NCI-H1417 (cell line): ENCODE data around the gene FLT1.

ENCODE experiments used
- DNase-seq, 3 experiments: peaks; one replicate each; lab custom pipeline; 2025; lab: John Stamatoyannopoulos, UW

Gene FLT1

GRCh38 chr13:28342251-28342650 lies 152.7 kb downstream of the FLT1 start:
- no peak for DNase-seq

DNA sequence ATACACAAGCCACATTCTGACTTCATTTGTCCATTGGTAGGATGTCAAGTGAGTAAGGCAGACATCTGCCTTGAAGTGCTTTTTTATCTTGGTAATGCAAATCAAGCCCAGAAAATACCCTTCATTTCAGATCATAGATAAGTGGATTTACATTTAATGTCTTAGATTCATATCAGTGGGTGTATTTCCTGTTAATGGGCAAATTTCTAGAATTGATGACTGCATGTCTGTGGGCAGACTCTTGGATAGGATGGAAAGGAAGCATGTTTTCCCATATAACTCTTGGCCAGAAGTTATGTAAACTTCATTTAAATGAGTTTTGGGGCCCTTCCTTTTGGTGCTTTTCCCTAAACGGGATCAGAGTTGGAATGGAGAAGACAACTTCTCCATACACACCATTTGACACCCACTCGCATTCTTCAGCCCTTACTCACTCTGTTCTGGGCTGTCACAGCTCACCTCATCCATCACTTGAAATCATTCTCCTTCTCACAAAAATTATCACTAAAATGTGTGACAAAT lies 154.6 kb downstream of the FLT1 start:
- DNase-seq, result no peak

DNA sequence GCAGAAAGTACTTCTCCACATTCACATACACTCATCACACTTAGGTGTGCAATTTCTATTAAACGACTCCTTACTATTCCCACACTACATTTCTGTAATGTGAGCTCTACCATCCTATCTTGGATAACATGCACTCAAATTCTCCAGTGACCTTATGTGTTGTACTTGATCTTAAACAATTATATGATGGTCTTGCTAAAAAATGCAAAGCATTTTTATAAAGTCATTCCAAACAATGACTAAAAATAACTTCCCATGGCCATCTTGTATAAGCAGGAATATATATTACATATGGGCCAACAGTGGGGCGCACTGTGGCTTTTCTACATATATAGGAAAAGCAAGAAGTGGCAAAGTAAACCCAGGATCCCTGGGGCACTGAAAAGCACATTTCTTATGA lies 155.5 kb downstream of the FLT1 start:
- no peak for DNase-seq

GRCh38 chr13:28338742-28339141 lies 156.2 kb downstream of the FLT1 start:
- DNase-seq, result no peak

GRCh38 chr13:28338006-28338574 lies 156.8 kb downstream of the FLT1 start:
- DNase-seq, result no peak

DNA sequence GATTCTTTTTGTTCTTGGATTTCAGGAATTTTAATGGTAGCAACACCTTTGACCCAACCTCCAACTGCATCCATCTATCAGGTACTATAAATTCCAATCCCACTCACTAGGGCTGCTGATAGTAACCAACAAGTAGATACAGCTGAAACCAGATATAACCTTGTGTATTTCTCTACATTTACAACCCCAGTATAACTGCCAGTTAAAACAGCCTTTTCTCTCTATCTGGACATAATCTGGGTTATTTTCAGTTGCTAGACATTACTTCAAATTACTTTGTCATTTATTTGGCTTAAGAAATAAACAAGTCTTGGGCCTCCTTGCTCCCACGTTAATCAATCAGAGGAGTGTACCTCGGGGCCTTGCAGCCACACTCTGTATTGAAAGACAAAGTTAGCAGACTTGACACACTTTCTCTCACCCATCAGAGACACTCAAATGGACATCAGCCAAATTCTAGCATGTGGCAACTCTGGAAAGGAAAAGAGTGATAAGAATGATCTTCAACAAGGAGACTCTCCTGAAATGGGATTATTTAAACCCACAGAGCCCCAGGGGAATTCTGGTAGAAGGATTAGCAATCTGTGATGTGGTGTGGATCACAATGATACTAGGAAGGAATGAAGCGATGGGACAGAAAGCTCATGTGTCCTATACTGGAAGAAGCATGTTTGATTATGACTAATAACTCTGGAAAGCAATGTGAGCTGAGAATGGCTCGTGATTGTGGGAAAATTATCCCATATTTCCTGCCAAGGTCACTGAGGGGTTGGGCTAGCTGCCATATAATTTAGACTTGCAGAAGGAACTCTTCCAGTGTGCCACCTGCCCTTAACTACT lies 157.5 kb downstream of the FLT1 start:
- DNase-seq, result no peak

- no peak for DNase-seq
Observed at GRCh38 chr13:28336193-28336657, 158.7 kb downstream of the FLT1 start.

GRCh38 chr13:28333204-28333881 lies 161.6 kb downstream of the FLT1 start:
- DNase-seq, result no peak

DNA sequence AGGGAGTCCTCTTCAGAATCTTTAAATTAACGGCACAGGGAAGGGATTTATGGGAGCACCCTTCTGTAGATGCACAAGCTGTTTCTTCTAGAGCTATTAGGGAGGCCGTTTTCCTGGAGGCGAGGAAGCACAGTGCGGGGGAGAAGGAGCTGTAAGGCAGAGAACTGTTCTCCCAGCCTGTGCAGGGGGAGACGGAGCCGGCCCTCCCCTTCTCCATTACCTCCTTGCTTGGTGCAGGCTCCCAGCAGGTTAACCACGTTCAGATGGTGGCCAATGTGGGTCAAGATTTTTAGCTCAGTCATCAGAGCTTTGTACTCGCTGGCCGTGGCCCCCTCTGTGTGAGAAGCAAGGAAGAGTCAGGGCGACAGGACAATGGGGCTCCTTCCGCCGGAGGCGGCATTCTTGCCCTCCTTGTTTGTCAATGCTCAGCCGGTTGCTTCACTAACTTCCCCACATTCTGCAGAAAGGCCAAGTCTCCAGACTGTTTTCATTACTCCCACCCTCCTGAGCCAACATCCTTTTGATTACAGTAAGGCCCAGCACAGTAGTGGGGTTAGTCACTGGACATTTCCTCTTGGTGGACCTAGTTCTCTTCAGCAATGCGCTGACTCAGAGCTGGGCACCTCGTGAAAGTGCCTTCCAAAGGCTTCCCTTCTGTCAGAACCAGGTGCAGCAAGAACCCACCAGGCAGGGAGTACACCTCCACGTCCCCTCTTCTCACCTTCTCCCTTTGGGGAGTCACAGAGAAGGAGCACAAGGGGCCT lies 165.4 kb downstream of the FLT1 start:
- DNase-seq, result no peak

GRCh38 chr13:28328271-28328607 lies 166.7 kb downstream of the FLT1 start:
- DNase-seq, result no peak

DNA sequence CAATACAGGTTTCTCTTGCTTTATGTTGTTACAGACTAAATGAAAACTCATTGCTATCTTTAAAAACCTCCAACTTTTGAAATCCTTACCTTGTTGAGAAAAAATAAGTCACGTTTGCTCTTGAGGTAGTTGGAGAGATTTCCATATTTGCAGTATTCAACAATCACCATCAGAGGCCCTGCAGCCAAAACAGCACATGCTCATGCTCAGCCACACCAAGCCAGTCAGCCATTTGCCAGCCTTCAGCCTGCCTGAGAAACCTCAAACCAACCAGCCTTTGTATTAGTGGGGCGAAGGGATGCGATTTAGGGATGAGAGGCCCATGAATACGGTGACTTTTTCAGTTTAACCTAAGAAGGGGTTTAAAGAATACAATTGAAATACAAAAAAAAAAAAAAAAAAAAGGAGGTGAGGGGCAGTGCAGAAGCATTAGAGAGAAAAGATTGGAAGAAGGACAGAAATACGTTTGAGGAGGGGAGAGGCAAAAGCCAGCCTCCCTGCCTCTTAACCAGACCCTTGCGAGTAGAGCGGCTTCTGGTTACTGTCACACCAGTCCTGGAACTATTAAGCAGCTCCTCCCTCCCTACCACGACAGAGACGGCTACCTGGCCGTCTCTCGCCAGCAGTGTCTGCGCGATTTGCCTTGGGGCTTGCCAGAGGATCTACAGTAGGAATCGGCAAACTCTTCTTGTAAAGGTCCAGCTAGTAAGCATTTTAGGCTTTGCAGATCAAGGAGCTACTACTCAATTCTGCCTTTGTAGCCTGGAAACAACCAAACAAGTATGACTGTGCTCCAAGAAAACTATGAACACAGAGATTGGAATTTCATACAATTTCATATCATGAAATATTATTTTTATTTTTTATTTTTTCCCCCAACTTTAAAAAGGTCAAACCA lies 167.3 kb downstream of the FLT1 start:
- no peak for DNase-seq

DNA sequence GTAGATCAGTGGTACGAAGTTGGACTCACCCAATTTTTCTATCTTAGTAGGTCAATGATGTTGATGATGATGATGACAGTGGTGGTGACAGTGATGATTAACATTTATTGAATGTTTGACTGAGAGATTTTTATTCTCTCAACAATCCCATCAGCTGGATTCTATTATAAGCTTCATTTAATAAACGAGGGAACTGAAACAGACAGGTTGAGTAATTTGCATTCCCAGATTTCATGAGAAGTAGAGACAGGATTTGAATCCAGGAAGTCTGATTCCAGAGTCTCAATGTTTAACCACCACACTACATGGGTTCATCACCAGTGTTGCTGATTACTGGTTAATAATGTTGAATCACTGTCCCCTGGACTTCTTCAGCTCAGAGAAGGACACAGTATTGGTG lies 168.9 kb downstream of the FLT1 start:
- no peak for DNase-seq

GRCh38 chr13:28325022-28325421 lies 169.9 kb downstream of the FLT1 start:
- no peak for DNase-seq

GRCh38 chr13:28324181-28324789 lies 170.6 kb downstream of the FLT1 start:
- DNase-seq, result peak; percentile 0 to 48 (median 35)

DNA sequence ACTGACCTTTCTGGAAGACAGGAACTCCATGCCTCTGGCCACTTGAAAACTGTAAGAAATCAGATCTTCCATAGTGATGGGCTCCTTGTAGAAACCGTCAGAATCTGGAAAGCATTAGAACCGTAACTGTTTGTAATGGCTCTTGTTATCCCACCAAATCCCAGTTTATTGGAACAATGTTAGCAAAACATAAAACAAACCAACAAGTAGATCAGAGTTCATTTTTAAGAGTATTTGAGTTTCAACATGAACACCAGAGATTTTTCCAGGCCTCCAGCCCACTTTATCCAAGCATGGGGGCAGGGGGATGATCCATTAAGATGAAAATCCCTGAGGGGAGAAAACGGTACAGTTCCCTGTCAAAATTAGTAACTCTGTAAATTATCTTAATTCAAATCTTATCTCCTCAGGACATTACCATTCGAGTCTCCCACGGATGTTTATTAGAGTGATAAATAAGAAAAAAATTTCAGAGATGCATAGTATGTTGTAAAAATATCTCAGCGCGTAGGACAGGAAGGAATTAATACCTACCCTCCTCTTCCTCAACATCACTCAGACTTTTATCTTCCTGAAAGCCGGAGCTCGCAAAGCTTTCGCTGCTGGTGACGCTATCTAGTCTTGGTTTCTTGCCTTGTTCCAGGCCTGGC lies 172.5 kb downstream of the FLT1 start:
- DNase-seq, result no peak

- no peak for DNase-seq
Observed at GRCh38 chr13:28321756-28322155, 173.2 kb downstream of the FLT1 start.

DNA sequence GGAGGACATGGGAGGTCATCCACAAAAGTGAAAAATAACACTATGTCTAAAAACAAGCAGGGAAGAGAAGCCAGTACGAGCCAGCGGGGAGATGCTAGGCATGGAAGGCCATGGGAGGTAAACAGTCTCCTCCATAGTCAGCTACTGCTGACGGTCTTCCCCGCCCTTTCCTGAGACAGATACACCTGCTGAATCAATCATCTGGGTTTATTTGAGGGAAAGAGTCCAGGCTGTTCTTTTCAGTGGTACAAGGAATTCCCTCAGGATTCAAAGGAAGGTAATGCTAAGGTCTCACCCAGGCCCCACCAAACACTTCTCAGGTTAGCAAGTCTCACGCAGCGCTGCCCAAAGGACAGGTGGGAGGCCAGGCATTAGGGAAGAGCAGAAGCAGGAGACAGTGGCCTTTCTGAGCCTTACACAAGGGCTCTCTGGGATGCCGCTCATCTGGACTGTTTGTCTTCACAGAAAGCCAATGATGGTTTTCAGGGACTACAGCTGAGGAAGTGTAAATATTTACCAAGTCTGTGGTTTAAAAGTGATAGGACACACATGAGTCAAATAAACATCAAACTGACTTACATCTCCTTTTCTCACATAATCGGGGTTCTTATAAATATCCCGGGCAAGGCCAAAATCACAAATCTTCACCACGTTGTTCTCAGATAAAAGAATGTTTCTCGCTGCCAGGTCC lies 173.9 kb downstream of the FLT1 start:
- peak; percentile 18 to 56 (median 37) for DNase-seq

DNA sequence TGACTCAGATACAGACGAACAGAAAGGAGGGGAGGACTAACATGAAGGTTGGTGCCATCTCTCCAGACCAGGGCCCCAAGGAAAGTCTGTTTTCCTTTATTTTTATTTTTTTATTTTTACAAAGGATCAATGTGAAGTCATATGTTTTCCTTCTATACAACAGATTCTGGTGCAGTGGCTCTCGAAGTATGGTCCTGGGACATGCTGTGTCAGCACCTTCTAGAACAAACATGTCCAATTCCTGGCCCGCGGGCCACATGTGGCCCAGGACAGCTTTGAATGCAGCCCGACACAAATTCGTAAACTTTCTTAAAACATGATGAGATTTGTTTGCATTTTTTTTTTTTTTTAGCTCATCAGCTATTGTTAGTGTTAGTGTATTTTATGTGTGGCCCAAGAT lies 174.7 kb downstream of the FLT1 start:
- DNase-seq, result no peak

DNA sequence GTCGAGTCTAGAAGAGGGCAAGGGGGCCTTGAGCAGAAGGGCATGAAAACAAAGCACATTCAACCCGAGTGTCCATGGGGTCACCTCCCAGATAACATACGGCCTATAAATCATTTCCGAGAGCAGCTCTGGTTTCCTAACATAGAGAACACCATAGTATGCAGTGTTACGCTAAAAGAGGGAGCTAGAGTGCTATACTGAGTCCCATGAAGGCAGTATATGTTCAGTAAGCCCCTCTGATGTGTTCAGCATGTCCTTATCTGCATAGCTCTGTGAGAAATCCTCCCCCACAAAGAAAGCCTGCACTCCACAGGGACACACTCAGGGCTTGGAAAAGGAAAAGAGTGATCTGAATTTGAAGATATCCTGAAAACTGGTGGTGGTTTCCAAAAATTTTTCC lies 175.4 kb downstream of the FLT1 start:
- no peak for DNase-seq

DNA sequence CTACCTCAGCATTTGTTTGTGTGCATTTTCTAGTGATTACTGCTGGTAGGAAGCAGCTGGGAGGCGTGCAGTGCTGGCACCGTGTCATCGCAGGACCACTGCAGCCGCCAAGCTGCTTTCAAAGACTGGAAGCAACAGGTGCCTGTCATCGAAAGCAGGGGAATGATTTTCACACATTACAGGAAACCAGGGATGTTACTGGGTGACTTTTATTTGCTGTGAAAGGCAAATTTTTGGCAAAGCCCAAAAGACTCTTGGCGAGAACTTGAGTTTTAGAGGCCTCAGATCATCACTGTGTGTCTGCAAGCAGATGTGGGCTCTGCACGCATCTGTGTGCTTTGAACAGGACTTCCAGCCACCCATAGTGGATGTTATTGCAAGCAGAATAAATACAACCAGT lies 176.4 kb downstream of the FLT1 start:
- DNase-seq, result no peak
